ENCODE data around the gene REST. TPM values are rescaled to one million over a fixed set of nuclear protein-coding genes. Genes with fewer than 3 reads are reported as not detected.

The REST gene
- total RNA-seq, 4 donors from 2014 or later: 9.2 to 82.7 (median 27.4) TPM

- no peaks in the 10 kb centered on the region for H3K9me3 ChIP-seq
- intact Hi-C loops (cut with DNase I; ENCODE audit: low total_unique reads): no loop called here
- no peak overlapping the region for H3K4me3 ChIP-seq
- H3K27ac ChIP-seq: peak overlapping the region; percentile 28 to 62
- peak; percentile 63 to 75 for DNase-seq
- no peaks in the 10 kb centered on the region for H3K36me3 ChIP-seq
- peaks cover 0 to 8% of the 10 kb centered on the region in 2 donors for H3K4me1 ChIP-seq
- TF ChIP-seq CTCF (IDR thresholded peaks at IDR 0.05) (no peak), POLR2A (IDR thresholded peaks at IDR 0.05) (no peak)
- H3K27me3 ChIP-seq: no peaks in the 10 kb centered on the region
These were observed 87.8 kb downstream of the REST start for GRCh38 chr4:56995525-56995924.

- Histone ChIP-seq H3K4me3 (no peak overlapping the region), H3K27ac (no peak overlapping the region), H3K4me1 (peaks cover 0 to 8% of the 10 kb centered on the region in 2 donors), H3K36me3 (no peaks in the 10 kb centered on the region), H3K27me3 (no peaks in the 10 kb centered on the region), H3K9me3 (no peaks in the 10 kb centered on the region)
- intact Hi-C loops (cut with DNase I; ENCODE audit: low total_unique reads): no loop called here
- no peak for TF ChIP-seq POLR2A (IDR thresholded peaks at IDR 0.05)
- no peak for TF ChIP-seq CTCF (IDR thresholded peaks at IDR 0.05)
- no peak for DNase-seq
These were observed 92.1 kb downstream of the REST start for GRCh38 chr4:56999751-57000150.

DNA sequence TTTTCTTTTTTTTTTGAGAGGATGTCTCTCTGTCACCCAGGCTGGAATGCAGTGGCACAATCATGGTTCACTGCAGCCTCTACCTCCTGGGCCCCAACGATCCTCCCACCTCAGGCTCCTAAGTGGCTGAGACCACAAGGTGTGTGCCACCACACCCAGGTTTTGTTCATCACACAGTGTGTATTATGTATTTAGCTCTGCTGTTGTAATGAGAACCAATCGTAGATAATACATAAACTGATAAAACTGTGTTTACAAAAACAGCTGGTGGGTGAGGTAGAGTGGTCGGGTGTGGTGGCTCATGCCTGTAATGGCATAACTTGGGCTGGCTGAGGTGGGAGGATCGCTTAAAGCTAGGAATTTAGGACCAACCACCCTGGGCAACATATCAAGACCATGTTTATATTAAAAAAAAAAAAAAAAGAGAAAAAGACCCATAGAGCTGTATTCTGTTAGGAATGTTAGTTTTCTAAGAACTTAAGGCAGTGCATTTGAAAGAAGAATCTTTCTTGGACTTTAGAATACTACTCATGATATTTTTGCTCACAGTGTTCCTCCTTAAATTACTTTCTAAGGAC is 105.9 kb downstream of the REST start:
- Histone ChIP-seq H3K9me3 (no peaks in the 10 kb centered on the region), H3K27ac (no peak overlapping the region), H3K4me1 (no peaks in the 10 kb centered on the region), H3K4me3 (no peak overlapping the region), H3K27me3 (no peaks in the 10 kb centered on the region), H3K36me3 (no peaks in the 10 kb centered on the region)
- no peak for DNase-seq
- intact Hi-C loops (cut with DNase I; ENCODE audit: low total_unique reads): no loop called here
- TF ChIP-seq CTCF (IDR thresholded peaks at IDR 0.05): no peak
- TF ChIP-seq POLR2A (IDR thresholded peaks at IDR 0.05): no peak

Small RNA genes lying within 50 kb of the gene (small RNA-seq; reads per million reads assigned to genes)
- not detected for gene RNU6-998P

Other genes starting within 250 kb of the REST start
- 10 to 100 TPM in 2 of 4 donors, 1 to 10 TPM in 2; 6.0 to 37.4 (median 17.4) TPM for gene HOPX, start 226.6 kb upstream of the REST start, total RNA-seq
- not detected for gene SPINK2, start 86.2 kb upstream of the REST start, total RNA-seq
- gene NOA1, start 69.7 kb downstream of the REST start, total RNA-seq: 10 to 100 TPM; 14.1 to 21.8 (median 18.4) TPM
- gene POLR2B, start 71.0 kb downstream of the REST start, total RNA-seq: 100 to 1,000 TPM in 2 of 4 donors, 10 to 100 TPM in 2; 35.9 to 211 (median 117) TPM
- 1,000 to 10,000 TPM in 1 of 4 donors, 100 to 1,000 TPM in 3; 225 to 1,715 (median 711) TPM for gene IGFBP7, start 202.5 kb downstream of the REST start, total RNA-seq

All from uterus (tissue), 4 donors.